Mucosa of rectum (tissue), 2 donors: ENCODE measurements around the gene RNF138.

Experiments used
- H3K27ac ChIP-seq, 2 donors: one replicate each; pipeline ENCODE4 v1.7.0; 2013; ENCODE audit warnings: inconsistent platforms in 2 of 2, low read depth in 2 of 2, low read length in 2 of 2
- H3K27me3 ChIP-seq, 2 donors: one replicate each; pipeline ENCODE4 v1.7.0; 2013; ENCODE audit warnings: low read length in 2 of 2; ENCODE audit not compliant: control insufficient read depth in 2 of 2, insufficient read depth in 2 of 2
- H3K36me3 ChIP-seq, 2 donors: one replicate each; pipeline ENCODE4 v1.7.0; 2013; ENCODE audit warnings: low read length in 2 of 2; ENCODE audit not compliant: control insufficient read depth in 2 of 2, insufficient read depth in 2 of 2
- H3K4me1 ChIP-seq, 2 donors: one replicate each; pipeline ENCODE4 v1.7.0; 2013; ENCODE audit warnings: low read length in 2 of 2, mild to moderate bottlenecking in 1 of 2; ENCODE audit not compliant: control insufficient read depth in 2 of 2, insufficient read depth in 2 of 2
- H3K4me3 ChIP-seq, 2 donors: one replicate each; pipeline ENCODE4 v1.7.0; 2013; ENCODE audit warnings: low read length in 2 of 2
- H3K9ac ChIP-seq, 2 donors: one replicate each; pipeline ENCODE4 v1.7.0; 2013; ENCODE audit warnings: low read length in 2 of 2, low read depth in 1 of 2, mild to moderate bottlenecking in 1 of 2
- H3K9me3 ChIP-seq, 2 donors: one replicate each; pipeline ENCODE4 v1.7.0; 2013; ENCODE audit warnings: low read length in 2 of 2; ENCODE audit not compliant: control insufficient read depth in 2 of 2
- donor health status: healthy.
- donor health status: Normal muscosa, but diverticular disease.

Gene RNF138

GRCh38 chr18:32095192-32095899 lies 3.7 kb downstream of the RNF138 start:
- peaks cover 6 to 8% of the 10 kb centered on the region in 2 donors for H3K36me3 ChIP-seq
- no peaks in the 10 kb centered on the region for H3K27me3 ChIP-seq
- no peak overlapping the region for H3K27ac ChIP-seq
- no peak overlapping the region for H3K9ac ChIP-seq
- H3K4me1 ChIP-seq: peaks cover 6 to 14% of the 10 kb centered on the region in 2 donors
- H3K9me3 ChIP-seq: no peaks in the 10 kb centered on the region
- H3K4me3 ChIP-seq: no peak overlapping the region

GRCh38 chr18:32095900-32096229 lies 4.2 kb downstream of the RNF138 start:
- H3K4me1 ChIP-seq: peaks cover 6 to 11% of the 10 kb centered on the region in 2 donors
- no peak overlapping the region for H3K9ac ChIP-seq
- no peaks in the 10 kb centered on the region for H3K9me3 ChIP-seq
- peaks cover 6 to 8% of the 10 kb centered on the region in 2 donors for H3K36me3 ChIP-seq
- H3K27ac ChIP-seq: no peak overlapping the region
- H3K27me3 ChIP-seq: no peaks in the 10 kb centered on the region
- H3K4me3 ChIP-seq: no peak overlapping the region

GRCh38 chr18:32096946-32097345 lies 5.3 kb downstream of the RNF138 start:
- H3K4me3 ChIP-seq: no peak overlapping the region
- no peak overlapping the region for H3K9ac ChIP-seq
- H3K36me3 ChIP-seq: peaks cover 6 to 8% of the 10 kb centered on the region in 2 donors
- H3K9me3 ChIP-seq: no peaks in the 10 kb centered on the region
- H3K27ac ChIP-seq: no peak overlapping the region
- H3K4me1 ChIP-seq: peaks cover 2 to 9% of the 10 kb centered on the region in 2 donors
- no peaks in the 10 kb centered on the region for H3K27me3 ChIP-seq

- peaks cover 0 to 6% of the 10 kb centered on the region in 2 donors for H3K36me3 ChIP-seq
- H3K4me1 ChIP-seq: no peaks in the 10 kb centered on the region
- no peaks in the 10 kb centered on the region for H3K9me3 ChIP-seq
- H3K4me3 ChIP-seq: no peak overlapping the region
- no peak overlapping the region for H3K27ac ChIP-seq
- no peak overlapping the region for H3K9ac ChIP-seq
- H3K27me3 ChIP-seq: no peaks in the 10 kb centered on the region
Observed at GRCh38 chr18:32104516-32104915, 12.8 kb downstream of the RNF138 start.

GRCh38 chr18:32110005-32110404 lies 18.3 kb downstream of the RNF138 start:
- no peak overlapping the region for H3K4me3 ChIP-seq
- no peak overlapping the region for H3K27ac ChIP-seq
- no peaks in the 10 kb centered on the region for H3K4me1 ChIP-seq
- H3K9me3 ChIP-seq: no peaks in the 10 kb centered on the region
- no peaks in the 10 kb centered on the region for H3K27me3 ChIP-seq
- H3K9ac ChIP-seq: no peak overlapping the region
- H3K36me3 ChIP-seq: peaks cover 5 to 8% of the 10 kb centered on the region in 2 donors

GRCh38 chr18:32111706-32112105 lies 20.0 kb downstream of the RNF138 start:
- Histone ChIP-seq H3K4me1 (no peaks in the 10 kb centered on the region), H3K36me3 (peaks cover 12 to 19% of the 10 kb centered on the region in 2 donors), H3K9ac (no peak overlapping the region), H3K27ac (no peak overlapping the region), H3K4me3 (no peak overlapping the region), H3K9me3 (no peaks in the 10 kb centered on the region), H3K27me3 (no peaks in the 10 kb centered on the region)

GRCh38 chr18:32112826-32113225 lies 21.2 kb downstream of the RNF138 start:
- peaks cover 17 to 23% of the 10 kb centered on the region in 2 donors for H3K36me3 ChIP-seq
- no peaks in the 10 kb centered on the region for H3K27me3 ChIP-seq
- H3K4me3 ChIP-seq: no peak overlapping the region
- H3K9ac ChIP-seq: no peak overlapping the region
- no peaks in the 10 kb centered on the region for H3K9me3 ChIP-seq
- H3K27ac ChIP-seq: no peak overlapping the region
- H3K4me1 ChIP-seq: no peaks in the 10 kb centered on the region

- Histone ChIP-seq H3K27ac (no peak overlapping the region), H3K27me3 (no peaks in the 10 kb centered on the region), H3K9ac (no peak overlapping the region), H3K4me1 (no peaks in the 10 kb centered on the region), H3K36me3 (peaks cover 18 to 25% of the 10 kb centered on the region in 2 donors), H3K9me3 (no peaks in the 10 kb centered on the region), H3K4me3 (no peak overlapping the region)
Observed at GRCh38 chr18:32114293-32114942, 22.7 kb downstream of the RNF138 start.

GRCh38 chr18:32122039-32122438 lies 30.4 kb downstream of the RNF138 start:
- Histone ChIP-seq H3K9ac (no peak overlapping the region), H3K27ac (no peak overlapping the region), H3K27me3 (no peaks in the 10 kb centered on the region), H3K4me3 (no peak overlapping the region), H3K36me3 (peaks cover 16 to 30% of the 10 kb centered on the region in 2 donors), H3K9me3 (no peaks in the 10 kb centered on the region), H3K4me1 (no peaks in the 10 kb centered on the region)

GRCh38 chr18:32126538-32126937 lies 34.9 kb downstream of the RNF138 start:
- Histone ChIP-seq H3K4me3 (no peak overlapping the region), H3K27me3 (no peaks in the 10 kb centered on the region), H3K9ac (no peak overlapping the region), H3K9me3 (no peaks in the 10 kb centered on the region), H3K36me3 (peaks cover 17 to 26% of the 10 kb centered on the region in 2 donors), H3K27ac (no peak overlapping the region), H3K4me1 (no peaks in the 10 kb centered on the region)
